H1 (cell line): ENCODE data around the gene DNAJB8. TPM values are rescaled to one million over a fixed set of nuclear protein-coding genes. Genes with fewer than 3 reads are reported as not detected.

ENCODE experiments used
- EGR1 ChIP-seq: IDR thresholded peaks from 2 replicates; pipeline ENCODE4 v1.6.1; 2011; ENCODE audit warnings: low read depth, low read length, borderline replicate concordance
- GABPA ChIP-seq: IDR thresholded peaks from 2 replicates; pipeline ENCODE4 v1.6.1; 2011; ENCODE audit warnings: mild to moderate bottlenecking, low read length, moderate library complexity, borderline replicate concordance; ENCODE audit not compliant: insufficient read depth
- polyA plus RNA-seq, 7 experiments: library from polyadenylated mRNA; depleted of rRNA in 3 of 7; stranded (reverse) in 5 of 7; unstranded in 2 of 7; fragments of >200 nt in 5 of 7; fragments of 200-250 nt in 2 of 7; gene quantifications; 1 replicate in 5 of 7; 2 replicates in 1 of 7; 4 replicates in 1 of 7; pipeline versions ENCODE4 v1.2.1 to v1.2.3, GENCODE V29; 2011 to 2013; ENCODE audit warnings: missing spikeins in 2 of 7, mixed read lengths in 2 of 7
- total RNA-seq: library from RNA; stranded (reverse); fragmentation: NEBNext Ultra II Directional; extraction: Animal tissue kit (Norgen Biotek cat#: 25700); gene quantifications from 2 replicates; pipeline ENCODE4 v1.2.1, GENCODE V29; 2021

Gene DNAJB8
- total and polyA plus RNA-seq, 2 of the 8 experiments (the other 6 are each of a cell fraction or from before 2014, with no cell fraction given), result not detected

DNA sequence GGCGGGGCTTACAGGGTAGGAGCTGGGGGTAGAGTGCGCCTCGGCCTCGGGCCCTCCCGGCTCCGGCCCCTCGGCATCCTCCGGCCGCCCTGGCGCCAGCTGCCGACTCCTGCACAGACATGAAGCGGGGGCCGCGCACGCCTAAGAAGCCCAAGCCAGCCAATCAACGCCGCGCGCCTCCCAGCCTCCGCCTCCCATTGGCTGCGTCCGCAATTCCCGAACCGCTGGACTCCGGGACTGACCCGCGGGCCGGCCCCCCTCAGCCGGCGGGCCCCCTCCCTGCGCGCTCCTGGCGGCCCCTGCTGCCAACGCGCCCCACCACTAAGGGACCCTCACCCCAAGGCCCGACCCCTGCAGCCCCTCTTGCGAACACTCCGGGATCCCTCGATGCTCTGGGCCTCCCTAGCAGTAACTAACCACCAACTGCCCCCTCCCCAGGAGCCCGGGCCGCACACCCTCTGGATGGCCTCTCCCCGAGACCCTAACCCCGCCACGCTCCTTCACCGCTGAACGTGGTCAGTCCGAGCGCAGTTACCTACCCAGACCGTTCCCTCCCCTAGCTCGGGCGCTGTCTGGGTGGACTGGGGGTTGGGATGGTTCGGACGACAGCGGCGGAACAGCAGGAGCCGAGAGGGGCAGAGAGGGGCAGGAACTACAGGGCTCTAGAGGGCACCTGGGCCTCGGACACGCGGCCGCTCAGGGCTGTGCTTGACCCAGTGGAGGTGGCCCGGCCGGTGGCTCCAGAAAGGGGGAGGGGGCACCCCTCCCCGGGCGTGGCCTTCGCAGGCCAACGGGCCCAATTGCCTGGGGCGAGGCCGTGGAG is 21.3 kb upstream of the DNAJB8 start (continued):
- TF ChIP-seq EGR1 (peak; percentile 59; the same call in 1 of the 2 replicates), GABPA (0 out of 2 replicates have a peak, but pooled peaks have one; percentile 33)
